Astrocyte (in vitro differentiated cells and primary cell): ENCODE measurements around the gene DYRK1A. TPM values are rescaled to one million over a fixed set of nuclear protein-coding genes. Genes with fewer than 3 reads are reported as not detected.
"Not testable (repeated sequence)": the region's sequence is repeated elsewhere in the genome, so short reads cannot be mapped to it uniquely, and the experiment has no call there.

ENCODE experiments used
- DNase-seq: peaks from one replicate; pipeline ENCODE4 v3.0.0-alpha.2; 2010; ENCODE audit warnings: low read depth
- FAIRE-seq: peaks from 2 replicates; lab custom pipeline; 2011; peaks lifted over from hg19 to GRCh38; lab: Jason Lieb, UNC
- H2AFZ ChIP-seq: 2 replicates; pipeline ENCODE4 v1.6.0; 2012; ENCODE audit warnings: low read depth, low read length, inconsistent platforms
- H3K27ac ChIP-seq: 2 replicates; pipeline ENCODE4 v1.5.1; 2011; ENCODE audit warnings: low read depth, low read length, inconsistent platforms
- H3K27me3 ChIP-seq: 2 replicates; pipeline ENCODE4 v1.6.0; 2011; ENCODE audit warnings: low read length, inconsistent platforms; ENCODE audit not compliant: insufficient read depth
- H3K36me3 ChIP-seq: 2 replicates; pipeline ENCODE4 v1.5.1; 2011; ENCODE audit warnings: low read length, inconsistent platforms; ENCODE audit not compliant: insufficient read depth
- H3K4me1 ChIP-seq: 2 replicates; pipeline ENCODE4 v1.5.1; 2011; ENCODE audit warnings: low read length, inconsistent platforms; ENCODE audit not compliant: insufficient read depth
- H3K4me2 ChIP-seq: 2 replicates; pipeline ENCODE4 v1.6.0; 2012; ENCODE audit warnings: low read length, inconsistent platforms
- H3K4me3 ChIP-seq: 2 replicates; pipeline ENCODE4 v1.5.1; 2011; ENCODE audit warnings: low read depth, mild to moderate bottlenecking, low read length, inconsistent platforms; ENCODE audit not compliant: insufficient read depth
- H3K79me2 ChIP-seq: 2 replicates; pipeline ENCODE4 v1.6.0; 2012; ENCODE audit warnings: mild to moderate bottlenecking, low read length, inconsistent platforms; ENCODE audit not compliant: insufficient read depth
- H3K9ac ChIP-seq: 2 replicates; pipeline ENCODE4 v1.6.0; 2012; ENCODE audit warnings: mild to moderate bottlenecking, low read length, inconsistent platforms
- H3K9me3 ChIP-seq: 2 replicates; pipeline ENCODE4 v1.5.1; 2012; ENCODE audit warnings: low read depth, mild to moderate bottlenecking, low read length, inconsistent platforms; ENCODE audit not compliant: insufficient read depth
- H4K20me1 ChIP-seq: 2 replicates; pipeline ENCODE4 v1.6.0; 2012; ENCODE audit warnings: low read length, inconsistent platforms; ENCODE audit not compliant: insufficient read depth
- H3K27ac Mint-ChIP-seq: one replicate; pipeline ENCODE4 v1.8.0; 2021; ENCODE audit warnings: mild to moderate bottlenecking, mixed read lengths; ENCODE audit not compliant: unreplicated experiment
- H3K27me3 Mint-ChIP-seq: one replicate; pipeline ENCODE4 v1.8.0; 2021; ENCODE audit warnings: low read depth, mixed read lengths; ENCODE audit not compliant: unreplicated experiment
- H3K36me3 Mint-ChIP-seq: one replicate; pipeline ENCODE4 v1.8.0; 2021; ENCODE audit warnings: low read depth, mixed read lengths; ENCODE audit not compliant: unreplicated experiment
- H3K4me1 Mint-ChIP-seq: one replicate; pipeline ENCODE4 v1.8.0; 2021; ENCODE audit warnings: low read depth, mixed read lengths; ENCODE audit not compliant: unreplicated experiment
- H3K4me3 Mint-ChIP-seq: one replicate; pipeline ENCODE4 v1.8.0; 2021; ENCODE audit warnings: mild to moderate bottlenecking, moderate library complexity, mixed read lengths; ENCODE audit not compliant: unreplicated experiment
- H3K9me3 Mint-ChIP-seq: one replicate; pipeline ENCODE4 v1.8.0; 2021; ENCODE audit warnings: mild to moderate bottlenecking, mixed read lengths; ENCODE audit not compliant: unreplicated experiment
- CTCF ChIP-seq: IDR thresholded peaks from 2 replicates; pipeline ENCODE4 v1.5.1; 2011; ENCODE audit warnings: low read depth, mild to moderate bottlenecking, inconsistent platforms, low read length, moderate library complexity; ENCODE audit not compliant: insufficient read depth
- EZH2 ChIP-seq: IDR thresholded peaks from 2 replicates; pipeline ENCODE4 v1.6.1; 2012; ENCODE audit warnings: mild to moderate bottlenecking, low read length, inconsistent platforms; ENCODE audit not compliant: insufficient read depth
- total RNA-seq: library from RNA; stranded (reverse); gene quantifications from 2 replicates; pipeline ENCODE4 v1.2.1, GENCODE V29; 2021

Gene DYRK1A
- total RNA-seq, 1 donor from 2014 or later, result 44.6 TPM

- TF ChIP-seq CTCF (no peak), EZH2 (no peak)
- Mint-ChIP-seq H3K27ac (no peak overlapping the region), H3K9me3 (peaks cover 2% of the 10 kb centered on the region), H3K36me3 (no peaks in the 10 kb centered on the region), H3K4me3 (no peak overlapping the region), H3K4me1 (no peaks in the 10 kb centered on the region), H3K27me3 (no peaks in the 10 kb centered on the region)
- Histone ChIP-seq H3K9ac (no peak overlapping the region), H4K20me1 (no peaks in the 10 kb centered on the region), H3K4me2 (no peak overlapping the region), H3K27ac (no peak overlapping the region), H2AFZ (no peak overlapping the region), H3K4me3 (no peak overlapping the region), H3K36me3 (no peaks in the 10 kb centered on the region), H3K4me1 (no peaks in the 10 kb centered on the region), H3K9me3 (no peaks in the 10 kb centered on the region), H3K27me3 (no peaks in the 10 kb centered on the region), H3K79me2 (no peaks in the 10 kb centered on the region)
- FAIRE-seq, result no peak
- DNase-seq, result no peak
These were observed 42.0 kb upstream of the DYRK1A start for GRCh38 chr21:37324558-37324957.

- not testable (repeated sequence) for H3K27me3 Mint-ChIP-seq, H3K4me3 Mint-ChIP-seq, H2AFZ ChIP-seq, H3K4me1 ChIP-seq, DNase-seq, H3K79me2 ChIP-seq, H3K27ac Mint-ChIP-seq, FAIRE-seq, H3K36me3 Mint-ChIP-seq, H3K9me3 ChIP-seq, H3K4me2 ChIP-seq, H3K27me3 ChIP-seq, H3K9ac ChIP-seq, H3K36me3 ChIP-seq, H3K4me1 Mint-ChIP-seq, H3K27ac ChIP-seq, H3K9me3 Mint-ChIP-seq, H3K4me3 ChIP-seq, H4K20me1 ChIP-seq
These were observed 38.4 kb upstream of the DYRK1A start for GRCh38 chr21:37328147-37328546.

GRCh38 chr21:37331411-37331810, 35.2 kb upstream of the DYRK1A start:
- Mint-ChIP-seq H3K27ac (no peak overlapping the region), H3K27me3 (no peaks in the 10 kb centered on the region)

More at GRCh38 chr21:37331411-37331810, 35.2 kb upstream of the DYRK1A start:
- H3K4me3 ChIP-seq, result no peak overlapping the region
- no peaks in the 10 kb centered on the region for H3K36me3 Mint-ChIP-seq
- H3K9me3 ChIP-seq, result no peaks in the 10 kb centered on the region
- H3K4me2 ChIP-seq, result no peak overlapping the region
- H3K27me3 ChIP-seq, result no peaks in the 10 kb centered on the region
- H3K79me2 ChIP-seq, result no peaks in the 10 kb centered on the region
- DNase-seq (no peak), FAIRE-seq (no peak)
- H3K9me3 Mint-ChIP-seq, result no peaks in the 10 kb centered on the region
- no peak for TF ChIP-seq CTCF
- no peak for TF ChIP-seq EZH2
- no peak overlapping the region for H2AFZ ChIP-seq
- no peaks in the 10 kb centered on the region for H3K4me1 ChIP-seq
- no peak overlapping the region for H3K27ac ChIP-seq
- H3K9ac ChIP-seq, result no peak overlapping the region
- no peaks in the 10 kb centered on the region for H4K20me1 ChIP-seq
- no peaks in the 10 kb centered on the region for H3K36me3 ChIP-seq
- no peak overlapping the region for H3K4me3 Mint-ChIP-seq
- H3K4me1 Mint-ChIP-seq, result no peaks in the 10 kb centered on the region
